Epithelial cell of esophagus (primary cell): Measurements from ENCODE around the gene TMEFF2.
A peak's percentile ranks its signal among the peaks of the same experiment; 100 is the strongest.
"Not testable (repeated sequence)": the region's sequence is repeated elsewhere in the genome, so short reads cannot be mapped to it uniquely, and the experiment has no call there.

Experiments
- DNase-seq: peaks from one replicate; pipeline ENCODE4 v3.0.0; 2010; ENCODE audit warnings: low read depth
- H3K4me3 ChIP-seq: 2 replicates; pipeline ENCODE4 v1.5.1; 2011; ENCODE audit warnings: mild to moderate bottlenecking, low read length, control low read depth
- CTCF ChIP-seq: IDR thresholded peaks from 2 replicates; pipeline ENCODE4 v1.5.1; 2011; ENCODE audit warnings: low read depth, mild to moderate bottlenecking, low read length, control low read depth, inconsistent platforms; ENCODE audit not compliant: insufficient read depth; ENCODE audit errors: missing control alignments

The TMEFF2 gene

DNA sequence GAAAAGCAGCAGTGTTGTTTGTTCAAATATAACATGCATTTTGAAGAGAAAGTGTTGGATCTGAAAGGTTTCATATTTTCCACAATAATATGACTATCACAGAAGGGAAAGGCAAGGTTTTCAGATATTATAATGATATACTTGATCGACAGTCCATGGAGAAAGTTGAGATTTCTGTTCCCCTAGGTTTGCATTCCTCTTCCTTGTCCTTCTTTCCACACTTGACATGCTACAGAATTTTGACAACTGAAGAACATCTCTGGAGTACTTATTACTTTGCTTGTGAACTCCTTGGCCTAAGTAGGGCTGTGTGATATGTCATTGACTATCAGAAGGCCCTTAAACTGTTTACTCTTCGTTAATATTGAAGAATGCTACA lies 46.5 kb downstream of the TMEFF2 start:
- TF ChIP-seq CTCF = no peak
- no peak for DNase-seq
- H3K4me3 ChIP-seq = no peak overlapping the region

- no peak overlapping the region for H3K4me3 ChIP-seq
- DNase-seq = peak; percentile 79
- TF ChIP-seq CTCF = no peak
Observed at GRCh38 chr2:192146069-192147015, 48.4 kb downstream of the TMEFF2 start.

GRCh38 chr2:192145496-192145895 lies 49.2 kb downstream of the TMEFF2 start:
- no peak for TF ChIP-seq CTCF
- no peak for DNase-seq
- H3K4me3 ChIP-seq = no peak overlapping the region

DNA sequence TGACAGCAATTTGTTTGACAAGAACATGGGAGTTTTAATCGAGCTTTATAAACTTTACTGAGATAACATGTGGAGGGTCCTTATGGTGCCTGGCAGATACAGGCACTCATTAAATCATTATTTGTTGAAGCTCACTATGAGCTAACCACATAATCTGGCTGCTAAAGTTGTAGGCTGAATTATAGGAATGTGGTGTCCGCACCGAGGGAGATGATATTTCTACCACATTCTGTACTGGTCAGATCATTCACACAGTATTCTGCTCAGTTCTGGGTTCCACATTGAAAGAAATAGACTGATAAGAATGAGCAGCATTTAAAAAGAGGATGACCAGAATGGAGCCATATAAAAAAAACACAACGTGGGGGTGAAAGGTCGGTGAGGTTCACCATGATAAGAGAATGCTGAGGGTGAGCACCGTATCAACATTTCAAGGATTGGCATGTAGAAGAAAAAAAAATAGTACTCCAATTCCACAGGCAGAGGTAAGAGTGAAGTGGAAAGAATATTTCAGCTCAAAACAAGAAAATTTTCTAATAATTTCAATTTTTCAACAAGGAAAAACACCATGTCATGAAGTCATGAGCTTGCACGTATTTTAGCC lies 54.4 kb downstream of the TMEFF2 start:
- no peak for TF ChIP-seq CTCF
- no peak for DNase-seq
- H3K4me3 ChIP-seq = no peak overlapping the region

DNA sequence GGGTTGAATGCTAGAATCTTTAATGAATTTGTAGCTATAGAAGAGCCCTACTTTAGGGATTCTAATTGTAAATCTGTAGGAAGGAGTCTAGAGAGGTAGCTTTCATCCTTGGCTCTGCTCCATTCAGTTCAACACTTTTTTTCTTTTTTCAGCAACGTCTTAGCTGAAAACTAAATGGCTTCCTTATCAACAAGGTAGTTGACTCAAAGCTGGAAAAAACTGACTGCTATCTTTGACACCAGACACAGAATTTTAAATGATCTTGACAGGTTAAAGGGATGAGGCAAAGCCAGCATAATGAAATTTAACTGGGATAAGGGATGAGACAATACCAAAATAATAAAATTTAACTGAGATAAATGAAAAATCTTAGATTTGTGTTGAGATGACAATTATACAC lies 54.9 kb downstream of the TMEFF2 start:
- H3K4me3 ChIP-seq = no peak overlapping the region
- DNase-seq = no peak
- TF ChIP-seq CTCF = no peak

DNA sequence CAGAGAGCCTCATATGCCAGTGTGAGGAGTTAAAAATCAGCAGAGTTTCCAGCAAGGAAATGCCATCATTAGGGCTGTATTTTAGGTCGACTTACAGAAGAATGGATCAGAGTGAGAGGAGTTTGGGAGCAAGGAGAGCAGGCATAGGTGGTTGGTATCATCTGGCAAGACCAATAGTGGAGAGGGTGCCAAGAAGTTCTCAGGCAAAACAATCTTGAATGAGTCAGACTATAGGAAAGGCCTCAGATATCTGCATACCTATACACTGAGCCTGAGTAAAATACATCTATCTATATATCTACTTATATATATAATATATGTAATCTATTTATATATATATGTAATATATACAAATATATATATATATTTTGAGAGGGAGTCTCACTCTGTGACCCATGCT lies 57.3 kb downstream of the TMEFF2 start:
- H3K4me3 ChIP-seq = no peak overlapping the region
- peak; percentile 34 for DNase-seq
- no peak for TF ChIP-seq CTCF

DNA sequence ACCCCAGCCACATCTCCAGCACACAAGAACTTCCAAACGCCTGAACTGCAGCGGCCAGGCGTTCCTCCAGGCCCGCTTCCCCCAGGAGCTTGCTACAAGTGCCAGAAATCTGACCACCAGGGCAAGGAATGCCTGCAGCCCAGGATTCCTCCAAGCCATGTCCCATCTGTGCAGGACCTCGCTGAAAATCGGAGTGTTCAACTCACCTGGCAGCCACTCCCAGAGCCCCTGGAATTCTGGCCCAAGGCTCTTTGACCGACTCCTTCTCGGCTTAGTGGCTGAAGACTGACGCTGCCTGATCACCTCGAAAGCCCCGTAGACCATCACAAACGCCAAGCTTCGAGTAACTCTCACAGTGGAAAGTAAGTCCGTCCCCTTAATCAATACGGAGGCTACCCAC lies 62.1 kb downstream of the TMEFF2 start:
- not testable (repeated sequence) for DNase-seq, H3K4me3 ChIP-seq

DNA sequence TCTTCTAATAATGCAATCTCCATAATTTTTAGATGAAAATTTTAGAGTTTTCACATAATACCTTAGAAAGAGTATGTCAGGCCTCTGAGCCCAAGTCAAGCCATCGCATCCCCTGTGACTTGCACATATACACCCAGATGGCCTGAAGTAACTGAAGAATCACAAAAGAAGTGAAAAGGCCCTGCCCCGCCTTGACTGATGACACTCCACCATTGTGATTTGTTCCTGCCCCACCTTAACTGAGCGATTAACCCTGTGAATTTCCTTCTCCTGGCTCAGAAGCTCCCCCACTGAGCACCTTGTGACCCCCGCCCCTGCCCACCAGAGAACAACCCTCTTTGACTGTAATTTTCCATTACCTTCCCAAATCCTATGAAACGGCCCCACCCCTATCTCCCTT lies 64.4 kb downstream of the TMEFF2 start:
- not testable (repeated sequence) for H3K4me3 ChIP-seq, DNase-seq
